ENCODE data around the gene DRG2.

Gene DRG2

DNA sequence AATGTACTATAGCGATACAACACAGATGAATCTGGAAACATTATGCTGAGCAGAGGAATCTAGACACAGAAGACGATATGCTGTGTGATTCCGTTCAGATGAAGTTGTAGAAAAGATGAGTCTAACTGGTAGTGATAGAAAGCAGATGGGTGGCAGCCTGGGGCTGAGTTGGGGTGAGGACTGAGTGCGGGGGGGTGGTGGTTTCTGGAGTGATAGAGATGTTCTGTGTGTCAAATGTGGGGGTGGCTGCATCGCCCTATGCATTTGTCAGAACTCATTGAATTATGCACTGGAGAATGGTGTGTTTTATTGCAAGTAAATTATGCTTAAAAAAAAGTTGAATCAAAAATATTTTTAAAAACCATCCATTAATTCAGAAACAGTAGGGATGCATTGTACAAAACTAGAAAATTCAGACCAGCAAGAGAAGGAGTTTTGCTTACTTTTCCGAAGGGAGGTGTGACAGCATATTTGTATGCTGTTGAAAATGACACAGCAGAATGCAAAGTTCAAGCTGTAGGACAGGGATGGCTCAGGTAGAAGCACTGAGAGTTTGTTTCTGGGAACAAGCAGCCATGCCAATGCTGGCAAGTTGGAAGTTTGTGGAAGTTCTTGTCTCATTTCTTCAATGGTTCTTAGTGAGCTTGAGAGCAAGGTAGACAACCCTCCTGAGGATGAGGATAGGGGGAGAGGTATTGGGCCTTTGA is 13.0 kb upstream of the DRG2 start:
- TF ChIP-seq ZFX (IDR thresholded peaks at IDR 0.05; ENCODE audit: borderline replicate concordance): no peak
- TF ChIP-seq, protein P1, sequence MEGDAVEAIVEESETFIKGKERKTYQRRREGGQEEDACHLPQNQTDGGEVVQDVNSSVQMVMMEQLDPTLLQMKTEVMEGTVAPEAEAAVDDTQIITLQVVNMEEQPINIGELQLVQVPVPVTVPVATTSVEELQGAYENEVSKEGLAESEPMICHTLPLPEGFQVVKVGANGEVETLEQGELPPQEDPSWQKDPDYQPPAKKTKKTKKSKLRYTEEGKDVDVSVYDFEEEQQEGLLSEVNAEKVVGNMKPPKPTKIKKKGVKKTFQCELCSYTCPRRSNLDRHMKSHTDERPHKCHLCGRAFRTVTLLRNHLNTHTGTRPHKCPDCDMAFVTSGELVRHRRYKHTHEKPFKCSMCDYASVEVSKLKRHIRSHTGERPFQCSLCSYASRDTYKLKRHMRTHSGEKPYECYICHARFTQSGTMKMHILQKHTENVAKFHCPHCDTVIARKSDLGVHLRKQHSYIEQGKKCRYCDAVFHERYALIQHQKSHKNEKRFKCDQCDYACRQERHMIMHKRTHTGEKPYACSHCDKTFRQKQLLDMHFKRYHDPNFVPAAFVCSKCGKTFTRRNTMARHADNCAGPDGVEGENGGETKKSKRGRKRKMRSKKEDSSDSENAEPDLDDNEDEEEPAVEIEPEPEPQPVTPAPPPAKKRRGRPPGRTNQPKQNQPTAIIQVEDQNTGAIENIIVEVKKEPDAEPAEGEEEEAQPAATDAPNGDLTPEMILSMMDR (IDR thresholded peaks at IDR 0.05): no peak
- no peak overlapping the region for H3K27ac ChIP-seq

DNA sequence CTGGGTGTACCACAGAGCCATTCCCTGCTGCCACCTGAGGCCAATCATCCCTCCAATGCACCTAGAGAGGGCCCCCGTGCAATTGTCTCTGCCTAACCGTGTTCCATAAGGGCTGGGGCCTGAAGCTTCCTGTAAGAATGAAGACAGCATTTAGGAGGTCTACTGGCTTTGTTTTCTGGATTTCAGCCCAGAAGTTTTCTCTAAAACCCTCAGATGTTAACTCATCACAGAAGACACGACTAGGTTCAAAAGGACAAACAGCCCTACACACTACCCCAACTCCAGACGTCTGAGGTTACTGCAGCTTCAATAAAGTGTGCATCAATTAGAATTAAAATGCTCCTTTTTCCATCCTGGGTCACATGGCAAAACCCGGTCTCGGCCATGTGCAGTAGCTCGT is 10.8 kb upstream of the DRG2 start:
- no peak overlapping the region for H3K27ac ChIP-seq
- TF ChIP-seq, protein P1 (IDR thresholded peaks at IDR 0.05): no peak
- no peak for TF ChIP-seq ZFX (IDR thresholded peaks at IDR 0.05; ENCODE audit: borderline replicate concordance)

DNA sequence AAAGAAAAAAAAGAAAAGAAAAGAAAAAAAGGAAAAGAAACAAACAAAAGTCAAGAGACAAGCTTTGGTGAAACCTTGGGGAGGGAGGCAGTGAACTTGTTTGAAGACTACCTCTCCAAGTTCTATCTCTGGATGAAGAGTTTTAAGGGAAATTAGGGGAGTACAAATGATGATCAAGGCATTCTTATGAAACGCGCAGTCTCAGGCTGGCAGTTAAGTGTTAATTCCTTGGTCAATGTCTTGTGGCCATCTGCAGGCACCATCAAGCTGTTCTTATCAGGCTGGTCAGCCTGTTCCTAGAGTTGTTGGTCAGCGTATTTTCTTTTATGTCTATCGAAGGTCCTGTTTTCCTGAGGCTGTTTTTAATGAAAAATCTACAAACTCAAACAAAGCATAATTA is 8.2 kb upstream of the DRG2 start:
- TF ChIP-seq ZFX (IDR thresholded peaks at IDR 0.05; ENCODE audit: borderline replicate concordance): no peak
- TF ChIP-seq, protein P1 (IDR thresholded peaks at IDR 0.05): no peak
- no peak overlapping the region for H3K27ac ChIP-seq

DNA sequence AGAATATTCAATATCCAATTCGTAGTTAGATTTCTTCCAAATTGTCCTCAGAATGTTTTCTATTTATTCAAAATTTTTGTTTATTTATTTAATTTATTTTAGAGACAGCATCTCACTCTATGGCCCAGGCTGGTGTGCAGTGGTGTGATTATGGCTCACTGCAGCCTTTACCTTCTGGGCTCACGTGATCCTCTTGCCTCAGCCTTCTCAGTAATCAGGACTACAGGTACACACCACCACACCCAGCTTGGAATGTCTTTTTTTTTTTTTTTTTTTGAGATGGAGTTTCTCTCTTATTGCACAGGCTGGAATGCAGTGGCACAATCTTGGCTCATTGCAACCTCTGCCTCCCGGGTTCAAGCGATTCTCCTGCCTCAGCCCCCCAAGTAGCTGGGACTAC is 3.5 kb upstream of the DRG2 start:
- TF ChIP-seq, protein P1 (IDR thresholded peaks at IDR 0.05): no peak

DNA sequence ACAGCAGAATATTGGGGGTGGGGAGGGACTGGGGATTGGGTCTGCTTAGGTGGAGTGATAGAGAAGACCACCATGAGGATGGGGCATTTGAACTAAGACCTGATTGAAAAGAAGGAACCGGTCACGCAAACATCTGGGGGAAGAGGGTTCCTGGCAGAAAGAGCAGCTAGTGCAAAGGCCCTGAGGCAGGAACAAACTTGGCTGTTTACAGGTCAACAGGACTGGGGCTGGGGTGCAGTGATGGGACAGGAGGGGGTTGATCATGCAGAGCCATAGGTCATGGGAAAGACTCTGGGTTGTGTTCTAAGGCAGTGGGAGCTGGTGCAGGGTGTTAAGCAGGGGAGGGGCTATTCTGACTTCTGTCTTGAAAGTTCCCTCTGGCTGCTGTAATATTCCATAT is 1.9 kb downstream of the DRG2 start:
- no peak for TF ChIP-seq ZFX (IDR thresholded peaks at IDR 0.05; ENCODE audit: borderline replicate concordance)
- TF ChIP-seq, protein P1 (IDR thresholded peaks at IDR 0.05): no peak
- H3K27ac ChIP-seq: peak overlapping the region; percentile 89; the same call in 1 of the 2 replicates

More for the DNA sequence above, 3.5 kb upstream of the DRG2 start:
- no peak overlapping the region for H3K27ac ChIP-seq

DNA sequence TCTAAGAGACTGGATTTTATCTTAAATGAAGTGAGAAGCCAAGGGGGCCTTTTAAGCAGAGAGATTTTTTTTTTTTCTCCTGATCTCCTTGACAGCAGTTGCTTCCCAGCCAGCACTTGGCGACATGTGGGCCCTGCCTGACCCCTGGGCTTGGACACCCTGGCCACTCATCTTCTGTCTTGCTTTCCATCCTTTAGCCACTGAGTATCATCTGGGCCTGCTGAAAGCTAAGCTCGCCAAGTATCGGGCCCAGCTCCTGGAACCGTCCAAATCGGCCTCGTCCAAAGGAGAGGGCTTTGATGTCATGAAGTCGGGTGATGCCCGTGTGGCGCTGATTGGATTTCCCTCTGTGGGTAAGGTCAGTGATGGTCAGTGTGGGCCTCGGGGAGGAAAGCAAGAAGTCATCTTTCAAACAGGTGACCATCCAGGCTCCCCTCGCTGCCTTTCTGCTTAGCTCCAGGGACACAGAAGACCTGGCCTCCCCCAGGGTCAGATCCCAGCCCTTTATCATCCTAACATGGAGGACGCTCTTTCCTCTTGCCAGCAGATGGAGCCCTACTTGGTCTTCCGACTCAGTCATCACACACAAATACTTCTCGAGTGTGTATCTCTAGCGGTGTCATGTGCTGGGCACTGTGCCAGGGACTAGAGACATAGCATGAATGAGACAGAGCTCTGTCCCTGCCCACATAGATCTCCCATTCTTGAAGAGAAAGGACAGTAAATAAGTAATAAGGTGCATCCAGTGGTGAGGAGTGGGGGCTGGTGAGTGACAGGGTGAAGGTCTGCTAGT is 6.1 kb downstream of the DRG2 start:
- TF ChIP-seq, protein P1 (IDR thresholded peaks at IDR 0.05): peak; percentile 58
- no peak for TF ChIP-seq ZFX (IDR thresholded peaks at IDR 0.05; ENCODE audit: borderline replicate concordance)
- H3K27ac ChIP-seq: no peak overlapping the region

DNA sequence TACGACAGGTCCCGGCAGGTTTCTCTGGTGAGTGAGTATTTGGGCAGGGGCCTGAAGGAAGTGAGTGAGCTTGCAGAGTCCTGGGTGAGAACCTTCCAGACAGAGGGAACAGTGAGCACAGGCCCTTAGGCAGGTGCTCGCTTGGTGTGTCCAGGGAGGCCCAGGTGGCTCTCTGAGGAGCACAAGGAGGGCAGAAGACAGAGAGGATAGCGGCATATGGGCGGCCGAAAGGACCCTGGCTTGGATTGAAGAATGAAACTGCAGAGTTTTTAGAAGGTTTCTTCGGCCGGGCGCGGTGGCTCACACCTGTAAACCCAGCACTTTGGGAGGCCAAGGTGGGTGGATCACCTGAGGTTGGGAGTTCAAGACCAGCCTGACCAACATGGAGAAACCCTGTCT is 6.7 kb downstream of the DRG2 start:
- H3K27ac ChIP-seq: no peak overlapping the region
- no peak for TF ChIP-seq ZFX (IDR thresholded peaks at IDR 0.05; ENCODE audit: borderline replicate concordance)
- TF ChIP-seq, protein P1 (IDR thresholded peaks at IDR 0.05): no peak

All from 22Rv1 (cell line).